HL-60 (cell line): Measurements from ENCODE around the gene SH3BP1.

Experiments
- DNase-seq, 2 experiments: peaks; one replicate each; pipeline ENCODE4 v3.0.0-alpha.2; 2010 to 2020; ENCODE audit warnings: low read depth in 1 of 2, low spot score in 1 of 2
- H3K27ac ChIP-seq: fragments of 250-450 bp; sonication (Bioruptor Pico); replicated peaks from 2 replicates; pipeline ENCODE4 v1.5.1; 2020; ENCODE audit warnings: mild to moderate bottlenecking, moderate library complexity
- H3K27me3 ChIP-seq: fragments of 250-450 bp; sonication (Bioruptor Pico); 2 replicates; pipeline ENCODE4 v1.5.1; 2021; ENCODE audit warnings: mild to moderate bottlenecking, moderate library complexity; ENCODE audit not compliant: insufficient read depth, poor library complexity, severe bottlenecking
- H3K4me3 ChIP-seq: replicated peaks from 2 replicates; pipeline ENCODE4 v1.5.1; 2011; ENCODE audit warnings: mild to moderate bottlenecking, control low read depth, low read length; ENCODE audit not compliant: insufficient read depth
- CTCF ChIP-seq: IDR thresholded peaks from one replicate; pipeline ENCODE4 v1.5.1; 2011; ENCODE audit warnings: low read length, control low read depth, inconsistent platforms; ENCODE audit not compliant: insufficient read depth
- GABPA ChIP-seq: IDR thresholded peaks from 2 replicates; pipeline ENCODE4 v1.6.1; 2012; ENCODE audit warnings: low read depth
- POLR2AphosphoS5 ChIP-seq: IDR thresholded peaks from 2 replicates; pipeline ENCODE4 v1.6.1; 2012; ENCODE audit warnings: low read depth
- REST ChIP-seq: IDR thresholded peaks from 2 replicates; pipeline ENCODE4 v1.6.1; 2012; ENCODE audit warnings: low read depth; ENCODE audit not compliant: insufficient replicate concordance
- SPI1 ChIP-seq: IDR thresholded peaks from 2 replicates; pipeline ENCODE4 v1.6.1; 2012; ENCODE audit warnings: low read depth, mild to moderate bottlenecking, borderline replicate concordance

The SH3BP1 gene

GRCh38 chr22:37638391-37639069 lies 939 bp upstream of the SH3BP1 start:
- H3K4me3 ChIP-seq: no peak overlapping the region

GRCh38 chr22:37639771-37640590 lies 512 bp downstream of the SH3BP1 start:
- H3K4me3 ChIP-seq: peak overlapping the region; percentile 84
- no peak for TF ChIP-seq CTCF
- peak; percentile 87; the same call in 1 of the 2 replicates for TF ChIP-seq SPI1
- TF ChIP-seq GABPA: peak; percentile 56
- no peaks in the 10 kb centered on the region for H3K27me3 ChIP-seq
- peak overlapping the region; percentile 81 for H3K27ac ChIP-seq
- peak; percentile 78 to 85 for DNase-seq

More at GRCh38 chr22:37638391-37639069, 939 bp upstream of the SH3BP1 start:
- Histone ChIP-seq H3K27me3 (no peaks in the 10 kb centered on the region), H3K27ac (peak overlapping the region; percentile 10; the same call in 1 of the 2 replicates)
- TF ChIP-seq SPI1: no peak
- no peak for TF ChIP-seq POLR2AphosphoS5
- TF ChIP-seq GABPA: no peak
- no peak for TF ChIP-seq CTCF
- no peak for TF ChIP-seq REST
- DNase-seq: no peak

- Histone ChIP-seq H3K4me3 (peak overlapping the region; percentile 84), H3K27me3 (no peaks in the 10 kb centered on the region), H3K27ac (peak overlapping the region; percentile 81)
- peak; percentile 76; the same call in 1 of the 2 replicates for TF ChIP-seq SPI1
- TF ChIP-seq GABPA: no peak
- TF ChIP-seq REST: no peak
- DNase-seq: no peak
Observed at GRCh38 chr22:37640591-37641560, 1.4 kb downstream of the SH3BP1 start.
